Measurements from ENCODE around the gene RNF111. TPM values are rescaled to one million over a fixed set of nuclear protein-coding genes. Genes with fewer than 3 reads are reported as not detected.

RNF111 gene
- polyA plus RNA-seq, 2 of the 4 experiments (the other 2 are of a cell fraction): 25.0 to 42.7 TPM

DNA sequence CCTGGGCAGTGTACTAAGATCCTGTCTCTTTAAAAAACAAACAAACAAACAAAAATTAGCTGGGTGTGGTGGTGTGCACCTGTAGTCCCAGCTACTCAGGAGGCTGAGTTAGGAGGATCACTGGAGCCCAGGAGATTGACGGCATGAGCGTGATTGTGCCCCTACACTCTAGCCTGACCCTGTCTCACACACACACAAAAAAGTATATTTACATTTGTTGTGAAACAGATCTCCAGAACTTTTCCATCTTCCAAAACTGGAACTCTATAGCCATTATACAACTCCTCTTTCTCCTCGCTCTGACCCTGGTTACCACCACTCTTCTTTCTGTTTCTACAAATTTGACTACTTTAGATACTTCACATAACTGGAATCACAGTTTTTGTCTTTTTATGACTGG, 61.4 kb downstream of the RNF111 start:
- Histone ChIP-seq H3K4me3 (no peak overlapping the region), H3K27ac (no peak overlapping the region), H3K4me2 (no peak overlapping the region), H3K4me1 (no peaks in the 10 kb centered on the region), H3K9me3 (no peaks in the 10 kb centered on the region)
- ChIA-PET CTCF (interaction anchor here (0.6 to 0.8 kb wide), 3 partner anchors 29 to 678 kb away, joined by 3 read pairs; no protein-coding TSS in a partner anchor), POLR2A (no interaction called here)
- FAIRE-seq: no peak
- DNase-seq (ENCODE audit: low read depth in 1 of 2, low spot score in 1 of 2): no peak
- no peak for ATAC-seq
- WGBS (ENCODE audit: missing lambda C conversion rate): 98% methylated on average over 3 of the region's 3 CpGs
- TF ChIP-seq MYC (IDR thresholded peaks at IDR 0.05; ENCODE audit: borderline replicate concordance, low read length) (no peak), HDAC2 (IDR thresholded peaks at IDR 0.05) (no peak)

DNA sequence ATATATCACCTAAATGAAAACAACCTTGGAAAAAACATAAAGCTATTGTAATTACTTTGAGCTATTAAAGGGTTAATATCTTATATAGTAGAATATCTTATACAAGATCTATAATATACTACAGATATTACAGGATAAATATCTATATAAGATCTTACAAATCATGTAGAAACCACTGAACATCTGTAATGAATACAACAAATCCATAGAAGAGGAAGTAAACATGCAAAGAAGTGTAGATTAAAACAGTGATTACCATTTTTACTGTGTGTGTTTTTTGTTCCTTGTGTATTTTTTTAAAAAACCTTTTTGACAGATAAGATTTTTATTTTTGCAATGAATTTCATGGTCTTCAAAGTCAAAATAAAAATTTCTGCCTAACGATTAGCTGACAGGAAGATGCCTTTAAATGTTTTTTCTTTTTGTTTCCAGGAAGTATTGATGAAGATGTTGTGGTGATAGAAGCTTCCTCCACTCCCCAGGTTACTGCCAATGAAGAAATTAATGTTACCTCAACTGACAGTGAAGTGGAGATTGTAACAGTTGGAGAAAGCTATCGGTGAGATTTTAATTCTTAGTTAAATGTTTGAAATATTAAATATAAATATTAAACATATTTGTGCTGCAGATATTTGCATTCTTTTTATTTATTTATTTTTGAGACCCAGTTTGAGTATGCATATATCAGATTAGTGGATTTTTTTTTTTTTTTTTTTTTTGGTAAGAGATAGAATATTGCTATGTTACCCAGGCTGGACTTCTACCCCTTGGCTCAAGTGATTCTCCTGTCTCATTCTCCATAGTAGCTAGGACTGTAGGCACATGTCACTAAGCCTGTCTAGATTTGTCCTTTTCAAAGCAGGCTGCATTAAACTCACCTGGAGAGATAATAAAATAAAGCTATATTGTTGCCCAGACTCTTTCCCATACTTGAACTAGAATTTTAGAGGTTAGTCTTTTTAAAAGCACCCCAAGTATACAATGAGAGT, 64.7 kb downstream of the RNF111 start:
- no peak for TF ChIP-seq RAD21 (conservative IDR thresholded peaks at IDR 0.05 in 1 of 2, IDR thresholded peaks at IDR 0.05 in 1 of 2)
- TF ChIP-seq, protein P1, sequence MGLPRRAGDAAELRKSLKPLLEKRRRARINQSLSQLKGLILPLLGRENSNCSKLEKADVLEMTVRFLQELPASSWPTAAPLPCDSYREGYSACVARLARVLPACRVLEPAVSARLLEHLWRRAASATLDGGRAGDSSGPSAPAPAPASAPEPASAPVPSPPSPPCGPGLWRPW (IDR thresholded peaks at IDR 0.05): no peak
- POLR2A ChIA-PET: no interaction called here
- DNase-seq (ENCODE audit: low read depth in 1 of 2, low spot score in 1 of 2): no peak
- CTCF ChIA-PET: interaction anchor here (0.8 to 1.9 kb wide), 5 partner anchors 13 to 420 kb away, joined by 3 to 8 read pairs (median 4); no protein-coding TSS in a partner anchor
- FAIRE-seq: no peak
- H3K9me3 ChIP-seq: no peaks in the 10 kb centered on the region
- 79% methylated on average over 2 of the region's 2 CpGs for WGBS (ENCODE audit: missing lambda C conversion rate)
- no peaks in the 10 kb centered on the region for H3K4me1 ChIP-seq
- ATAC-seq: no peak
- no peak overlapping the region for H3K4me2 ChIP-seq
- H3K27ac ChIP-seq: no peak overlapping the region
- H3K4me3 ChIP-seq: no peak overlapping the region

DNA sequence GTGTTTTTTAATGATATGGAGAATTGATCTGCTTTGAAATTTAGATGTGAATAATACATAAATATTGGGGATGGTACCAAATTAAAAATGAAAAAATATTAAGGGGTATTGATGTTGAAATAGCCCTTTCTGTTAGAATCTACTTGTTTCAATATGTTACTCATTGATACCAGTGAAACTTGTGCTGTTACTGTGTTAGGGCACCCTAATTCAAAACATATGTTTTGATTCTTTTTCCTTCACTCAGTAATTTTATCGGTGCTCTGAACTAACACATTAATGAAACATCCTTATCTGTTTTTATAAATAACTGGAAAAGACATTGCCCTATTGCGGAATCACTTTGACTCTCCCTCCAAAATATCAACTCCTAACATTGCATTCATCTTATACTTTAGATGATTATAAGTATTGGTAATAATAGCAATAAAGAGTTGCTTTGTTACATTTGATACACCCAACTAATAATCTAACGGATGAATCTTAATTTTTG, 65.5 kb downstream of the RNF111 start:
- H3K27ac ChIP-seq: no peak overlapping the region
- no peak overlapping the region for H3K4me2 ChIP-seq
- DNase-seq (ENCODE audit: low read depth in 1 of 2, low spot score in 1 of 2) (no peak), FAIRE-seq (no peak), ATAC-seq (no peak)
- H3K9me3 ChIP-seq: no peaks in the 10 kb centered on the region
- TF ChIP-seq RCOR1 (IDR thresholded peaks at IDR 0.05; ENCODE audit: low read depth, low read length): no peak
- no peak for TF ChIP-seq CEBPB (IDR thresholded peaks at IDR 0.05)
- H3K4me3 ChIP-seq: no peak overlapping the region
- POLR2A ChIA-PET: no interaction called here
- CTCF ChIA-PET: interaction anchor here (0.8 kb wide), 1 partner anchor 30 kb away, joined by 3 read pairs; no protein-coding TSS in a partner anchor
- H3K4me1 ChIP-seq: no peaks in the 10 kb centered on the region
- WGBS (ENCODE audit: missing lambda C conversion rate): 97% methylated on average over 3 of the region's 3 CpGs

DNA sequence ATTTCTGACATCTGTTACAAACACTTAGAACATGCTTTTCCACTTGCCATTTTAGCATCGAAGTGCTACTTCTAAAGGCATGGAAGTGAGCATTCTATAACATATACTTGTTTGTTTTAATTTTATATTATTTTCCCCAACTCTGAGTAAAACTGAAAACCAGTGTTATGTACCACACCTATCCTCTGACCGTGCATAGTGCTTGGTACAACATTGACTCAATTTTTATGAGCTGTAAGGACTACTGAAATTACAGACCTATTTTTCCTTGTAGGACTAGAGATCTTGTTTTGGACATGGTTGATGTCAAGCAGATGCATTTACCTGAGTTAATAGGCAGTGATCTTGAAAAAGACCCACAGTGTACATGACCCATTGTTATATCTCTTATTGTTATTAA, 66.0 kb downstream of the RNF111 start:
- Histone ChIP-seq H3K4me1 (no peaks in the 10 kb centered on the region), H3K9me3 (no peaks in the 10 kb centered on the region), H3K27ac (no peak overlapping the region), H3K4me2 (no peak overlapping the region), H3K4me3 (no peak overlapping the region)
- ChIA-PET CTCF (interaction anchor here (0.6 to 1.0 kb wide), 2 partner anchors 476 to 820 kb away, joined by 3 read pairs; no protein-coding TSS in a partner anchor), POLR2A (no interaction called here)
- WGBS (ENCODE audit: missing lambda C conversion rate): 93% methylated on average over 2 of the region's 2 CpGs
- DNase-seq (ENCODE audit: low read depth in 1 of 2, low spot score in 1 of 2): no peak
- FAIRE-seq: no peak
- no peak for ATAC-seq
- TF ChIP-seq HOXB5 (CRISPR knock-in tag; IDR thresholded peaks at IDR 0.05) (no peak), NFE2L2 (conservative IDR thresholded peaks at IDR 0.05; ENCODE audit: low read length) (no peak)

DNA sequence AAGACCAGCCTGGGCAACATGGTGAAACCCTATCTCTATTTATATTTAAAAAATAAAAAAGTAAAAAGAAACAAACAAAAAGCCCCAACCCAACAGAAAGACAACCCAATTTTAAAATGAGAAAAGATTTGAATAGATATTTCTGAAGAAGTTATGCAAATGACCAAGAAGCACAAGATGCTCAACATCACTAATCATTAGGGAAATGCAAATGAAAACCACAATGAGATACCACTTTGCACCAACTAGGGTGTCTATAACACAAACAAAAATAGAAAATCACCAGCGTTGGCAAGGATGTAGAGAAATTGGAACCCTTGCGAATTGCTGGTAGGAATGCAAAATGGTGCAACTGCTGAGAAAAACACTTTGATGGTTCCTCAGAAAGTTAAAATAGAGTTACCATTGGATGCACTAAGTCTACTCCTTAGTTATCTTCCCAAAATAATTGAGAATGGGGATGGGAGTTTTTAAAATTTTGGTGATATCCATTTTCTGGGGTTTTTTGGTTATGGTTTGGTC, 71.7 kb downstream of the RNF111 start:
- H3K9me3 ChIP-seq: no peaks in the 10 kb centered on the region
- POLR2A ChIA-PET: no interaction called here
- DNase-seq (ENCODE audit: low read depth in 1 of 2, low spot score in 1 of 2) (no peak), FAIRE-seq (no peak), ATAC-seq (no peak)
- TF ChIP-seq ESRRA (IDR thresholded peaks at IDR 0.05; ENCODE audit: borderline replicate concordance, low read length): no peak
- TF ChIP-seq ZFP36 (IDR thresholded peaks at IDR 0.05; ENCODE audit: borderline replicate concordance, partially characterized antibody): no peak
- no peak for TF ChIP-seq POLR2AphosphoS2 (conservative IDR thresholded peaks at IDR 0.05; ENCODE audit: low read length)
- TF ChIP-seq SMC3 (IDR thresholded peaks at IDR 0.05): no peak
- no peak for TF ChIP-seq NR3C1 (IDR thresholded peaks at IDR 0.05)
- TF ChIP-seq, protein P2, sequence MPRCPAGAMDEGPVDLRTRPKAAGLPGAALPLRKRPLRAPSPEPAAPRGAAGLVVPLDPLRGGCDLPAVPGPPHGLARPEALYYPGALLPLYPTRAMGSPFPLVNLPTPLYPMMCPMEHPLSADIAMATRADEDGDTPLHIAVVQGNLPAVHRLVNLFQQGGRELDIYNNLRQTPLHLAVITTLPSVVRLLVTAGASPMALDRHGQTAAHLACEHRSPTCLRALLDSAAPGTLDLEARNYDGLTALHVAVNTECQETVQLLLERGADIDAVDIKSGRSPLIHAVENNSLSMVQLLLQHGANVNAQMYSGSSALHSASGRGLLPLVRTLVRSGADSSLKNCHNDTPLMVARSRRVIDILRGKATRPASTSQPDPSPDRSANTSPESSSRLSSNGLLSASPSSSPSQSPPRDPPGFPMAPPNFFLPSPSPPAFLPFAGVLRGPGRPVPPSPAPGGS (IDR thresholded peaks at IDR 0.05): no peak
- no peak for TF ChIP-seq RNF2 (IDR thresholded peaks at IDR 0.05; ENCODE audit: borderline replicate concordance, low read depth)
- TF ChIP-seq GATA3 (IDR thresholded peaks at IDR 0.05; ENCODE audit: borderline replicate concordance): no peak
- TF ChIP-seq ZNF302 (CRISPR knock-in tag; IDR thresholded peaks at IDR 0.05): no peak
- TF ChIP-seq CBX2 (IDR thresholded peaks at IDR 0.05; ENCODE audit: borderline replicate concordance, low read depth): no peak
- no peak for TF ChIP-seq NPAS2 (CRISPR knock-in tag; IDR thresholded peaks at IDR 0.05; ENCODE audit: borderline replicate concordance)
- TF ChIP-seq, protein P3, sequence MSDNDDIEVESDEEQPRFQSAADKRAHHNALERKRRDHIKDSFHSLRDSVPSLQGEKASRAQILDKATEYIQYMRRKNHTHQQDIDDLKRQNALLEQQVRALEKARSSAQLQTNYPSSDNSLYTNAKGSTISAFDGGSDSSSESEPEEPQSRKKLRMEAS (IDR thresholded peaks at IDR 0.05): no peak
- TF ChIP-seq EHMT2 (IDR thresholded peaks at IDR 0.05; ENCODE audit: low read depth): no peak
- TF ChIP-seq, protein P4, sequence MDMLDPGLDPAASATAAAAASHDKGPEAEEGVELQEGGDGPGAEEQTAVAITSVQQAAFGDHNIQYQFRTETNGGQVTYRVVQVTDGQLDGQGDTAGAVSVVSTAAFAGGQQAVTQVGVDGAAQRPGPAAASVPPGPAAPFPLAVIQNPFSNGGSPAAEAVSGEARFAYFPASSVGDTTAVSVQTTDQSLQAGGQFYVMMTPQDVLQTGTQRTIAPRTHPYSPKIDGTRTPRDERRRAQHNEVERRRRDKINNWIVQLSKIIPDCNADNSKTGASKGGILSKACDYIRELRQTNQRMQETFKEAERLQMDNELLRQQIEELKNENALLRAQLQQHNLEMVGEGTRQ (IDR thresholded peaks at IDR 0.05): no peak
- no peak for TF ChIP-seq HOXB13 (CRISPR knock-in tag; IDR thresholded peaks at IDR 0.05; ENCODE audit: low read depth)
- H3K4me2 ChIP-seq: no peak overlapping the region
- CTCF ChIA-PET: interaction anchor here (1.0 to 1.2 kb wide), 3 partner anchors 10 to 102 kb away, joined by 3 to 5 read pairs (median 3); no protein-coding TSS in a partner anchor
- H3K4me3 ChIP-seq: no peak overlapping the region
- no peaks in the 10 kb centered on the region for H3K4me1 ChIP-seq
- H3K27ac ChIP-seq: no peak overlapping the region
- WGBS (ENCODE audit: missing lambda C conversion rate): 92% methylated on average over 2 of the region's 2 CpGs
